Suprapubic skin (tissue), 3 donors: Measurements from ENCODE around the gene AUTS2.

ENCODE experiments used
- EP300 ChIP-seq: sonication (generic); formaldehyde crosslinking; IDR thresholded peaks from one replicate; pipeline ENCODE4 v1.6.1; 2017; ENCODE audit warnings: antibody characterized with exemption
- TF ChIP-seq, protein P1 (sequence below), 2 donors: fragments of 200-600 bp in 1 of 2; fragments of 450-650 bp in 1 of 2; sonication (generic) in 1 of 2; IDR thresholded peaks; one replicate each; pipeline ENCODE4 v1.5.1; 2016 to 2019; ENCODE audit warnings: antibody characterized with exemption in 2 of 2, mild to moderate bottlenecking in 1 of 2, moderate library complexity in 1 of 2

GRCh38 chr7:70634610-70635068 lies 1036.4 kb downstream of the AUTS2 start:
- TF ChIP-seq EP300: no peak
- TF ChIP-seq, protein P1, sequence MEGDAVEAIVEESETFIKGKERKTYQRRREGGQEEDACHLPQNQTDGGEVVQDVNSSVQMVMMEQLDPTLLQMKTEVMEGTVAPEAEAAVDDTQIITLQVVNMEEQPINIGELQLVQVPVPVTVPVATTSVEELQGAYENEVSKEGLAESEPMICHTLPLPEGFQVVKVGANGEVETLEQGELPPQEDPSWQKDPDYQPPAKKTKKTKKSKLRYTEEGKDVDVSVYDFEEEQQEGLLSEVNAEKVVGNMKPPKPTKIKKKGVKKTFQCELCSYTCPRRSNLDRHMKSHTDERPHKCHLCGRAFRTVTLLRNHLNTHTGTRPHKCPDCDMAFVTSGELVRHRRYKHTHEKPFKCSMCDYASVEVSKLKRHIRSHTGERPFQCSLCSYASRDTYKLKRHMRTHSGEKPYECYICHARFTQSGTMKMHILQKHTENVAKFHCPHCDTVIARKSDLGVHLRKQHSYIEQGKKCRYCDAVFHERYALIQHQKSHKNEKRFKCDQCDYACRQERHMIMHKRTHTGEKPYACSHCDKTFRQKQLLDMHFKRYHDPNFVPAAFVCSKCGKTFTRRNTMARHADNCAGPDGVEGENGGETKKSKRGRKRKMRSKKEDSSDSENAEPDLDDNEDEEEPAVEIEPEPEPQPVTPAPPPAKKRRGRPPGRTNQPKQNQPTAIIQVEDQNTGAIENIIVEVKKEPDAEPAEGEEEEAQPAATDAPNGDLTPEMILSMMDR (IDR thresholded peaks at IDR 0.05): no peak
